ENCODE data around the gene MC2R. TPM values are rescaled to one million over a fixed set of nuclear protein-coding genes. Genes with fewer than 3 reads are reported as not detected.

The MC2R gene
- total and polyA plus RNA-seq, 2 of the 8 experiments (the other 6 are each of a cell fraction or from before 2014, with no cell fraction given): not detected

- TF ChIP-seq CHD7 (IDR thresholded peaks at IDR 0.05; ENCODE audit: insufficient replicate concordance, low read length): no peak
- no peak for TF ChIP-seq RFX5 (IDR thresholded peaks at IDR 0.05; ENCODE audit: borderline replicate concordance, low read depth, low read length)
- TF ChIP-seq EP300 (IDR thresholded peaks at IDR 0.05; ENCODE audit: borderline replicate concordance in 1 of 2, low read depth in 2 of 2, low read length in 2 of 2): no peak
- TF ChIP-seq ATF2 (IDR thresholded peaks at IDR 0.05; ENCODE audit: low read length): no peak
These were observed 19.3 kb upstream of the MC2R start (continued) for GRCh38 chr18:13934676-13935075.
